Posterior cingulate gyrus (tissue), 11 donors: Measurements from ENCODE around the gene KLHL21.
"Not testable (repeated sequence)": the region's sequence is repeated elsewhere in the genome, so short reads cannot be mapped to it uniquely, and the experiment has no call there.

ENCODE experiments used
- DNase-seq, 10 donors: peaks; one replicate each; pipeline versions ENCODE4 v3.0.0 to v3.0.0-alpha.2; 2020 to 2021; ENCODE audit warnings: mixed read lengths in 3 of 10
- intact Hi-C: fragments of 100-400 bp; cut with DNase I; formaldehyde crosslinking; loops from one replicate; pipeline ENCODE4 v1.15.1; 2023

KLHL21 gene

GRCh38 chr1:6603238-6603914 is 707 bp upstream of the KLHL21 start:
- DNase-seq: peak in 8 of 10 donors; percentile 41 to 92 (median 60)
- intact Hi-C loops: loop anchor here (1.0 kb wide), 1 partner anchor 10 kb away; the partner anchor contains the start of gene PHF13

- intact Hi-C loops: loop anchor here (1.0 kb wide), 1 partner anchor 23 kb away; no protein-coding TSS in a partner anchor
- DNase-seq: peak in 5 of 10 donors; percentile 44 to 92 (median 55)
Measured at GRCh38 chr1:6601923-6602668, 573 bp downstream of the KLHL21 start.

- peak in 7 of 10 donors; percentile 63 to 93 (median 66) for DNase-seq
- intact Hi-C loops: no loop called here
Measured at GRCh38 chr1:6601049-6601922, 1.4 kb downstream of the KLHL21 start.

- peak in 1 of 10 donors; percentile 87 for DNase-seq
- intact Hi-C loops: no loop called here
Measured at GRCh38 chr1:6600410-6601048, 2.1 kb downstream of the KLHL21 start.

DNA sequence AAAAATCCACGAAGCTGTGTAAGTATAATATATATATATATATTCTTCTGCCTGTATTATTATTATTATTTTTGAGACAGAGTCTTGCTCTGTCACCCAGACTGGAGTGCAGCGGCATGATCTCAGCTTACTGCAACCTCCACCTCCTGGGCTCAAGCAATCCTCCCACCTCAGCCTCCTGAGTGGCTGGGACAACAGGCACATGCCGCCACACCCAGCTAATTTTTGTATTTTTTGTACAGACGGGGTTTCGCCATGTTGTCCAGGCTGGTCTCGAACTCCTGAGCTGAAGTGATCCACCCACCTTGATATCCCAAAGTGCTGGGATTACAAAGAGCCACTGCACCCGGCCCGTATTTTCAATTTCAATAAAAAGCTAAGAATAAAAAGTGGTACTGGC is 2.7 kb downstream of the KLHL21 start:
- intact Hi-C loops: loop anchor here (5.0 kb wide), 1 partner anchor 48 kb away; the partner anchor contains the start of gene NOL9
- DNase-seq: not testable (repeated sequence)

- DNase-seq: no peak
Measured at GRCh38 chr1:6599141-6599975, 3.3 kb downstream of the KLHL21 start.

GRCh38 chr1:6597777-6598131 is 4.9 kb downstream of the KLHL21 start:
- intact Hi-C loops: loop anchor here (5.0 kb wide), 1 partner anchor 45 kb away; the partner anchor contains the start of gene NOL9
- DNase-seq: no peak

More at GRCh38 chr1:6599141-6599975, 3.3 kb downstream of the KLHL21 start:
- intact Hi-C loops: loop anchor here (5.0 kb wide), 1 partner anchor 47 kb away; the partner anchor contains the start of gene NOL9

DNA sequence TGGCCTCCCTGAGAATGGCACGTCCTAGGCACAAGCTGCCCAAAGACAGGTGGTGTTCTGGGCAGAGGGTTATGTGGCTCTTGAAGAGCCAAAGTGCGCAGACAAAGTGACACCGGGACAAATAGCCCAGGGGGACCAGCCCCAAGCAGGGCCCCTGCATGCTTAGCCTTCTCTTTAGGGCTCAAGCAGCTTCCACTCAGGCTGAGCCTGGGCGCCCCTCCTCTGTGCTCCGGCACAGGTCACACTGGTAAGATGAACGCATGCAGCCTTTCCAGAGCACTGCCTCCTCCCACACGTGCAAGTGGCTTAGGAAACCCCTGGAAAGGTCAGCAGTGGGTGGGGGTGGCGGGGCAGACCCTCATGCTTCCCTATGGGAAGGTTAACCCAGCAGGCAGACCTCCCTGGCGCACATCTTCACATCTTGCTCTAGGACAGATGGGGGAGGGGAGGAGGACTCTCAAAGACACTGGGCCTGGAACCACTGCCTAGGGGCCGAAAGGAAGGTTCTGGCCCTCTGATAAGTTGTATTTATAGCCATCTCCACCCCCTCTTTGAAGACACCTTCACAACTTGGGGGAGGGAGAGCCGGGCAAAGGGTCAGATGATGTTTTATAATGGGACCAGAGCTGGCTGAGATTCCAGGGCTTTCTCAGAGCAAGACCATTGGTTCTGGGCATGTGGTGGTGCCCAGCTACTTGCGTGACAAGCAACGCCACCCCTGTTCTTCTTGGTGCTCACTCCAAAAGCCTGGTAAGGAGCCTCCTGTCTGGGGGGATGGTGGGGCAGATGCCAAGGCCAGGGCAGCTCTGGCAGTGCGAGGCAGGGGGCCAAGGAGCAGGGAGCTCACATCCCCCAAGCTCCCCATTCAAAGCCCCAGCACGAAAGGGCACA is 5.5 kb downstream of the KLHL21 start:
- intact Hi-C loops: loop anchor here (5.0 kb wide), 1 partner anchor 45 kb away; the partner anchor contains the start of gene NOL9
- no peak for DNase-seq

GRCh38 chr1:6596351-6596750 is 6.3 kb downstream of the KLHL21 start:
- intact Hi-C loops: loop anchor here (5.0 kb wide), 1 partner anchor 44 kb away; the partner anchor contains the start of gene NOL9
- no peak for DNase-seq

- no peak for DNase-seq
- intact Hi-C loops: loop anchor here (5.0 kb wide), 1 partner anchor 43 kb away; the partner anchor contains the start of gene NOL9
Measured at GRCh38 chr1:6594977-6595740, 7.5 kb downstream of the KLHL21 start.

DNA sequence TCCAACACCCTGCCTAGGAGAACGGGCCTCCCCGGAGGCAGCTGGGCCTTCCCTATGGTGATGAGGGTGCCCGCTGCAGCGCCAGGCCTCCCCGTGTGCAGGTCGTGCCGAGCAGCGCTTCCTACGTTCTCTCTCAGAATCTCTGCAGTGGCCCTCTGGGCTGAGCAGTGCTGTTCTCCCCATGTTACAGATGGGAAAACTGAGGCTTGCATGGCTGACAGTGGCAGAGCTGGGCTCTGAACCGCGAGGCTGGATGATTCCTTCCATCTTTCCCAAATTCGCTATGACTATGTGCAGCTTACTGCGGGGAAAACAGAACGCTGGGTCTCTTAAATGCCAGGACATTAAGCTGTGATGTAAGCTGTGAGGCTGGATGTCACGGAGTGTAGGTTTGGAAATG is 8.9 kb downstream of the KLHL21 start:
- no peak for DNase-seq
- intact Hi-C loops: no loop called here

GRCh38 chr1:6592865-6593593 is 9.6 kb downstream of the KLHL21 start:
- intact Hi-C loops: no loop called here
- DNase-seq: peak in 2 of 10 donors; percentile 27 to 35

- DNase-seq: peak in 1 of 10 donors; percentile 76
- intact Hi-C loops: no loop called here
Measured at GRCh38 chr1:6592441-6592840, 10.2 kb downstream of the KLHL21 start.

- DNase-seq: no peak
- intact Hi-C loops: no loop called here
Measured at GRCh38 chr1:6591644-6592043, 11.0 kb downstream of the KLHL21 start.

GRCh38 chr1:6591222-6591621 is 11.4 kb downstream of the KLHL21 start:
- peak in 4 of 10 donors; percentile 38 to 84 (median 70) for DNase-seq
- intact Hi-C loops: no loop called here

GRCh38 chr1:6590046-6590445 is 12.6 kb downstream of the KLHL21 start:
- peak in 2 of 10 donors; percentile 62 to 70 for DNase-seq
- intact Hi-C loops: no loop called here
